Measurements from ENCODE around the gene KLHL29. TPM values are rescaled to one million over a fixed set of nuclear protein-coding genes. Genes with fewer than 3 reads are reported as not detected.
A peak's percentile ranks its signal among the peaks of the same experiment; 100 is the strongest.

KLHL29 gene
- total RNA-seq, 3 donors from 2014 or later = 2.6 to 13.0 (median 5.5) TPM

GRCh38 chr2:23673830-23674679 is 289.1 kb downstream of the KLHL29 start:
- no peak overlapping the region for H3K4me3 ChIP-seq
- DNase-seq (peak in 1 of 3 donors; percentile 33), ATAC-seq (no peak)
- no peaks in the 10 kb centered on the region for H3K4me1 ChIP-seq (ENCODE audit: low read depth)
- no peaks in the 10 kb centered on the region for H3K36me3 ChIP-seq (ENCODE audit: low read depth)
- intact Hi-C loops (cut with DNase I, micrococcal nuclease) = no loop called here
- no peaks in the 10 kb centered on the region for H3K9me3 ChIP-seq
- no peak for TF ChIP-seq CTCF (IDR thresholded peaks at IDR 0.05)

DNA sequence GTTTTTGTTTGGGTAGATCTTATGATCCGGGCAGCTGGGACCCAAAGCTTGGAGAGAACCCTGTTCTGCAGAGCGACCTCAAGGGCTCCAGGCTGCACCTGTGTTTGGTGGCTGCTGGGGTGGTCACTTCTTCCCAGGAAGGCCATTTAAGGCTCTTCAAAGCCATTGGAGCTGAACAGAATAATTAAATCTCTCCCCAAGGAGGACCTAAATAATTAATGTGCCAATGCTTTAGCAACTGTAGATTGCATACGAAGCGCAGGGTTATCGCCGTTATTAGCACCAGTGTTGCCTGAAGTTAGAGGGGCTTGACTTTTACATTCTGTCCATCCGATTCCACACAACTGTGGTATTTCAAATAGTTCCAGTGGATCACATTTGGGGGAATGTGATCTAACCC is 290.5 kb downstream of the KLHL29 start:
- no peak for ATAC-seq
- no peak for TF ChIP-seq CTCF (IDR thresholded peaks at IDR 0.05)
- no peak overlapping the region for H3K4me3 ChIP-seq
- intact Hi-C loops (cut with DNase I, micrococcal nuclease) = no loop called here
- no peak for DNase-seq
- H3K4me1 ChIP-seq (ENCODE audit: low read depth) = no peaks in the 10 kb centered on the region
- H3K36me3 ChIP-seq (ENCODE audit: low read depth) = no peaks in the 10 kb centered on the region
- no peaks in the 10 kb centered on the region for H3K9me3 ChIP-seq

DNA sequence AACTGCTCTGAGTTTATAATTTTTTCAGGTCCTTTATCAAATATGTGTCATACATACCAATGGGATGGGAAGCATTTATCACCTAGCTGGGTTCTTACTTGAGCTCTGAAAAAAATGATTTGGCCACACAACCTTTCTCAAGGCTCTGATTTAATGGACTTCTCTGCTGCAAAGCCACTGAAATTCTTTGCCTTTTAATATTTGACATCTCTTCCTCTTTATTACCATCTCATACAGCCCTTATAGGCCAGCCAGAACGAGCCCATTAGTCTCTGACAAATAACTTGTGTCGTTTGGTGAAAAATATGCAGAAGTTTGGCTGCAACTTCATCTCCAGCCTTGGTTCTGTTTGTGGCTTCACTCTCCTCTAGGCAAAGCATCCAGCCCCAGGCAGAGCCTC is 292.9 kb downstream of the KLHL29 start:
- no peaks in the 10 kb centered on the region for H3K4me1 ChIP-seq (ENCODE audit: low read depth)
- ATAC-seq = no peak
- H3K9me3 ChIP-seq = no peaks in the 10 kb centered on the region
- intact Hi-C loops (cut with DNase I, micrococcal nuclease) = no loop called here
- TF ChIP-seq CTCF (IDR thresholded peaks at IDR 0.05) = no peak
- no peak for DNase-seq
- no peaks in the 10 kb centered on the region for H3K36me3 ChIP-seq (ENCODE audit: low read depth)
- no peak overlapping the region for H3K4me3 ChIP-seq

GRCh38 chr2:23679044-23679443 is 294.1 kb downstream of the KLHL29 start:
- ATAC-seq = no peak
- intact Hi-C loops (cut with DNase I, micrococcal nuclease) = no loop called here

DNA sequence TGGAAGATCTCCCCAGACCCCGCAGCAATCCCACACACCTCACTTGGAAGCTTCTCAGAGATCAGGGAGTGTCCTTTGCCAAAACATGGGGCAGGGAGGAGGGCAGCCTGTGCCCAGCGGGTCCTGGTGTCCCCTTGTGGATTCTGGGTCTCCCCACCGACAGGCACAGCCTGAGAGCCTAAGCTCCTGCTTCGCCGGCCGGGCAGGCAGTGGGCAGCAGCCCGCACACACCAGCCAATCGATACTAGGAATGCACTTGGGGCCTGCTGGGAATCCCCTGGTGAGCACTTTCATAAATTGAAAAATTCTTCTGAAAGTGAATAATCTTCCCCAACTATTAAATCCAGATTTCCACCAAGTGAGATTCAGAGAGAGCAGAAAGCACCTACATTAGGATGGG is 296.0 kb downstream of the KLHL29 start:
- DNase-seq (peak in 1 of 3 donors; percentile 27), ATAC-seq (no peak)
- H3K4me3 ChIP-seq = no peak overlapping the region
- H3K9me3 ChIP-seq = no peaks in the 10 kb centered on the region
- no peaks in the 10 kb centered on the region for H3K36me3 ChIP-seq (ENCODE audit: low read depth)
- intact Hi-C loops (cut with DNase I, micrococcal nuclease) = no loop called here
- no peaks in the 10 kb centered on the region for H3K4me1 ChIP-seq (ENCODE audit: low read depth)
- no peak for TF ChIP-seq CTCF (IDR thresholded peaks at IDR 0.05)

More at GRCh38 chr2:23679044-23679443, 294.1 kb downstream of the KLHL29 start:
- TF ChIP-seq CTCF (IDR thresholded peaks at IDR 0.05) = no peak
- no peak for DNase-seq
- H3K4me1 ChIP-seq (ENCODE audit: low read depth) = no peaks in the 10 kb centered on the region
- no peak overlapping the region for H3K4me3 ChIP-seq
- H3K9me3 ChIP-seq = no peaks in the 10 kb centered on the region
- H3K36me3 ChIP-seq (ENCODE audit: low read depth) = no peaks in the 10 kb centered on the region
